Esophagus squamous epithelium (tissue), 4 donors: ENCODE data around the gene GH1.
"Not testable (repeated sequence)": the region's sequence is repeated elsewhere in the genome, so short reads cannot be mapped to it uniquely, and the experiment has no call there.

Experiments used
- CTCF ChIP-seq, 6 experiments: fragments of 450-650 bp in 4 of 6; fragments of 200-600 bp in 2 of 6; sonication (generic) in 2 of 6; IDR thresholded peaks; one replicate each; pipeline ENCODE4 v1.5.1; 2016 to 2019; ENCODE audit warnings: antibody characterized with exemption in 6 of 6, mild to moderate bottlenecking in 4 of 6, moderate library complexity in 4 of 6
- POLR2A ChIP-seq, 4 donors: fragments of 450-650 bp; IDR thresholded peaks; one replicate each; pipeline ENCODE4 v1.6.1; 2017; ENCODE audit warnings: antibody characterized with exemption in 4 of 4, mild to moderate bottlenecking in 4 of 4, moderate library complexity in 3 of 4

GRCh38 chr17:63898899-63899798, 19.5 kb downstream of the GH1 start:
- TF ChIP-seq CTCF, POLR2A (IDR thresholded peaks at IDR 0.05): not testable (repeated sequence)
